Tongue (tissue), 2 donors: Measurements from ENCODE around the gene MPZL3. TPM values are rescaled to one million over a fixed set of nuclear protein-coding genes. Genes with fewer than 3 reads are reported as not detected.

Experiments
- DNase-seq: peaks from one replicate; pipeline ENCODE4 v3.0.0-alpha.2; 2015
- total RNA-seq: library from RNA; depleted of rRNA; stranded (reverse); fragments of >200 nt; gene quantifications from one replicate; pipeline ENCODE4 v1.2.3, GENCODE V29; 2014

Gene MPZL3
- total RNA-seq, 1 donor from 2014 or later: 3.0 TPM

GRCh38 chr11:118231461-118231860 lies 20.7 kb downstream of the MPZL3 start:
- no peak for DNase-seq

DNA sequence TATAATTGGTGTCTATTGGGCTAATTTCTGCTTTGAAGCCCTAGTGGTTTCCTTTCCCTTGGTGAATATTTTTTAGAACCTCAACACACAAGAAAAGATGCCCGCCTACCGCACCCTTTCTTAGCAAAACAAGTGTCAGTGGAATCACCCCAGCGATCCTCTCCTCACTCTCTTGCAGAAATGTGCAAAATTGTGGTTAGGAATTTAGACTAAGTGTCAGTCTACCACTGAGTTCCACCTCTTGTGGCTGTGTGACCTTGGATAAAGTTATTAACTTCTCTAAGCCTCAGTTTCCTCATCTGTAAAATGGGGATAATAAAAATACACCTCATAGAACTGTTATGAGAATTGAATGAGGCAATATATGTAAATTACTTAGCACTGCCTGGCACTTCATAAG lies 22.1 kb downstream of the MPZL3 start:
- no peak for DNase-seq

DNA sequence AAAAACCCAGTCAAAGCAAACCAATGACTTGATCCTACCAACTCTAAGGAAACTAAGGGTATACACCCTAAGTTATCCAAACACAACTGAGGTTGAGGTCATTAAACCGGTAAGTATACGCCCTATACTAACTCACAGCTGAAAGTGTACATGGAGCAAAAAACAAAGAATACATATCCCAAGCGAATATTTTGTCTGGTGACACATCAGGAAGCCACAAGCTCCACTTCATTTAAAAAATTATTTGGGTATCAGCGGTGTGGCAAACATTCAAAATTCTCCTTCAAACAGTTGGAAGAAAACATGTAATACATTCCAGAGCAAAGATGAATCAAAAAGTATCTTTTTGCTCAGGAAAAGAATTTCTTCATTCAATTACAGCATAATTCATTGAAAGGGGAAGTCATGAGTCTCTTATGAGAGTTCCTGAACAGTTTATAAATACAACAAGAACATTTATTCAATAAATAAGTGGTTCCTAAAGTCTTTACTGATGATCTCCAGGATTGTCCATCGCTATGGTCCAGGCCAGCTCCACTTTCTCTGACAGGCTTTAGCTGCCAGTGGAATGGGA lies 22.8 kb downstream of the MPZL3 start:
- no peak for DNase-seq

DNA sequence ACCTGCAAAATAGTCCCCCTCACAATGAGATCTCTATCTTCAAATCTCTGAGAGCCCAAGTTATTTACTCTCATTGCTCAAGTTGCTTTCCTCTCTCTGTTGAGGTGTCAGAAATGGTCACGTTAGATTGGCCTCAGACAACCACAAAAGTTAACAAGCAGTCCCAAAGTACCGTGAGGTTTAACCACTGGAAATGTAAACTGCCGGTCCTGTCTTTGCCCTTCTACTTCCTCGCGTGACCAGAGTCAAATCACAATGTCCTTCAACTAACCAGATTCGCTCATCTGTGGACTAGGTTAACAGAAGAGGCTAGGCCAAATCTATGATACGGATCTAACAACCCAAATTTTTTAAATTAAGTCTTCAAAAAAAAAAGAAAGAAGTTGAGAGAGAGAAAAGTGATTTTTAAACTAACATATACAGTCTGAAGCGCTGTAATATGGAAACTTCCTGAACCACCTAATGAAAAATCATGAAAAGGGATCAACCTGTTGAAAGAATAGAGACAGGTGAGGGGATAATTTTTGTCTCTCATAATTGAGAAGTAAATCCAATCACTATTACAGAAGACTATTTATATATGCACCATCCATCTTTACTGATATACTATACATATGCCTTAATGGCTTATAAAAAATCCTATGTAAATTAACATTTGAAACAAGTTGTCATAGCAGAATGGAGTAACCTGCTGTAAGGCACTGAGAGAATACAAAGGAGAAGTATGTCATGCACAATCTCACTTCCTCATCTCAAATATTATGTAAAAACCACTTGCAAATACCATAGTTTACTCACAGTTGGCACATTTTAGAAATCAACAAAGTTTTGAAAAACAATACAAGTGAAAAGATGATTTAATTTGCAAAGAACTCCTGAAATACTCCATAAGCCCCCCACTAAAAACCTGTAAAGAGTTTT lies 24.0 kb downstream of the MPZL3 start:
- no peak for DNase-seq

DNA sequence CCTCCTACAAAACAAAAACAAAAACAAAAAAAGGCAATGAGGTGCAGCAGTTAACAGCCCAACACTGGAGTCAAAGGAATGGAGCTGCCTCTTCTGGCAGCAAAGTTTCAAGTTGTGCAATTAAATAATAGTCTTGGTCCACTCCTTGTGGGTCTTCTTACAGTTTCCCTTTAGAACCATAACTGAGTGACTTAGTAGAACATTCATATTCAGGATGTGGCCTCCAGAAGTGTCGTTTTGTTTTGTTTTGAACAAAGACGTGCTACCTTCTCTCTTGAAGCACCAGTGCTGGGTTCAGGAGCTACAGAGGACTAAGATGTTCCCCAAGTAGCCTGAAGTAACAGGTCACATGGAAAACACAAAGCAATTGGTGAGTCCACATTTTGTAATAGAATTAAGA lies 25.4 kb downstream of the MPZL3 start:
- DNase-seq: no peak

DNA sequence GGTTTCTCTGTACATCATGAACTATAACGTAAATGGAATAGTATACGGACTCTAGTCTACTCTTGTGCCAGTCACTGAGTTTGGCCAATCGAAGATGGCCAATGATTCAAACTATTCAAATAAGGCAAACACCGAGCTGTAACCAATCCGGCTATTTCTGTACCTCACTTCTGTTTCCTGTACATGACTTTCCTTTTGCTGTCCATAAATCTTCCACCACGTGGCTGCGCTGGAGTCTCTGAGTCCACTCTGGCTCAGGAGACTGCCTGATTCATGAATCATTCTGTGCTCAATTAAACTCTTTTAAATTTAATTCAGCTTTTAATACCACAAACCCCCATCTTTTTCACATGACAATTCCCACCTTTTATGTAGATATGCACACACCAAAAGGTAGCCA lies 25.9 kb downstream of the MPZL3 start:
- no peak for DNase-seq

DNA sequence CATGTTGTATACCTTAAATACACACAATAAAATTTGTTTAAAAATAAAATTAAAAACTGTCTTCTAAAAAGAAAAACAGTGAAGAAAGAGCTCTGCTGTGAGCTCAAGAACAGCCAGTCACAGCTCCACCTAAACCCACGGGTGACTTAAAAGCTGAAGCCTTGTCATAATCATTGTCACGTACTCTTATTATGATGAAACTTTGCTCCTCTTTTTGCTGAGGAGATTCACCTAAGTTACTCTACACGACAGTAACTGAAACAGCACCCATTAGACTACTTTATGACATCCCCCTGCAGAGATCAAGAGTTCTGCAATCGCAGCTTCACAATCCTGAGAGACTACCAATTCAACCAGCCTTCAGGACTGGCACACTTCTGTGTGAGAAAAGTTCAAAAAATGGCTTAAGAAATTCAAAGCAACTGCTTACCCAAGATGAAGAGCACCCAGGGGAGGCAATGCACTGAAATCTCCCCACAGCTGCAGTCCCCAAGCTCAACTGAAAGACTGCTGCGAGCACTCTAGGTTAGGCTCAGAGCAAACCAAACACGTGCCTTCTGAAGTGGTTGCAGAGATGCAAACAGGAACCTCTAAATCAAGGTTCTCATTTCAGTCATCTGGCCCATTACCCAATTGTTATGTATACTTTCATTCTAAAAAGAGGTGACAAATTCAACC lies 27.5 kb downstream of the MPZL3 start, which contains the start of gene JAML:
TSS of gene JAML (minus strand) at position 501 of the 678 bp plus-strand sequence. CDS start 10,145 bp downstream, outside the sequence.
- no peak for DNase-seq

DNA sequence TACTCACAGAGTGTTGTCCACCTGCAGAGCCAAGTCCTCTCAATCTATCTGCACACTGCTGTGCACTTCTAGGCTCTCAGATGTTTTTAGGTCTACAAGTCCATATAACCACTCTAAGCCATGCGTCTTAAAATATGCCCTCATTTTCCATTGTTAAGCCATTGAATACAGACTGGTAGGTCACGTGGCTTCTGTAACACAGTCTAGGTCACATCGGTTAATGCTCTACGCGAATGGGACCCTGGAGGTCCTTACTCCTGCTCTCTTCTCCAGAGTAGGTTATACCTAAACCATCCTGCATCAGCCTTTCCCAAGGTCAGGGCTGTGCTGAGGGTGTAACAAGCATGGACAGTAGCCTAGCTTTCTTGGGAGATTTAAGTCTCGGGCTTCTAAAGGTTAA lies 28.2 kb downstream of the MPZL3 start:
- no peak for DNase-seq

DNA sequence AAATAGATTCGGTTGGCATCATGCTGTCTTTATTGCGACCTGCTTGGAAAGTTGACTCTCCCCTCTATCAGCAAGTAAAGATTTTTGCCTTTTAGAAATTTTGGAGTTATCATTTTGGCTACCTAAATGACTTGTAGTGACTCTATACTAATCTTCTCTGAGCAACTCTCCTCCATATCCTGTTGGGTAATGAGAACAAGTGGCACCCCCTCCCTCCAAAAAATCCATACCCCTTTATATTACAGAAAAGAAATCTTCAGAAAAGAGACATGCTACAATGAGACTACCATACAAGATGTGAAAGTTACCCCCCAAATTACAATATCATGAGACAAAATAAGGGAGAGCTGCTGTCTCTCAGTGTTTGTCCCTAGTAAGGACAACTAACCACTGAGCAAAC lies 28.6 kb downstream of the MPZL3 start:
- no peak for DNase-seq

DNA sequence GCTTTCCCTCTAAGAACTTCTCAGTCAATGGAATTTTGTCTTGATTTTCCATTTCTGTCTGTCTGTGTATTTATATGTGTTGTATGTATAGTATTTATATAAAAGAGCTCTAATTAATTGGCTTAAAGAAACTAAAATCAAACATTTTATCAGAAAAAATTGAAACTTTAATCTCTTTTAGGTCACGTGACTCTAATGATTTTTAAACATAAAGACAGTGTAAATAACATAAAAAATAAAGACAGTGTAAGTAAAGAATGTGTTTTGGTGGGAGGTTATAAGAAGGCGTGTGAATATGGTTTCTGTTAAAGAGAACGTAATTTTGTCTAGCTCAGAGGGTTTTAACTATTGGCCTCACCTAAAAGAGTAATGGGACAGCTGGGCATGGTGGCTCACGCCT lies 29.7 kb downstream of the MPZL3 start:
- no peak for DNase-seq

- DNase-seq: no peak
These were observed 30.7 kb downstream of the MPZL3 start for GRCh38 chr11:118221419-118221818.

- no peak for DNase-seq
These were observed 32.4 kb downstream of the MPZL3 start for GRCh38 chr11:118219732-118220131.

GRCh38 chr11:118219244-118219643 lies 32.9 kb downstream of the MPZL3 start:
- DNase-seq: no peak

DNA sequence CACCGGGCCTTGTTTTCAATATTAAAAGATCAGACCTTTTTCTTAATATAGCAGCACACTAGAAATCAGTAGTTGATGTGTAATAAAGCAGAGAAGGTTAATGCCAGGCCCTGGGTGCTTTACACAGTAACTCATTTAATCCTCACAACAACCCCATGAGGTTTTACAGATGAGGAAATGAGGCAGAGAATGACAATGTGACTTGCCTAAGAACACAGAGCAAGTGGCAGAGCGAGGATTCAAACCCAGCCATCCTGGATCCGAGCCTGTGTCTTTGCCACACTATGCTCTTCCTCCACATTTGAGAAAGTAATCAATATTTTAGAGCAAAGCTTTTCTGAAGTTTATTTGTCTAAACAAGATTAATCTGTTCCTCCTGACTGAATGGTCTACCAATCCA lies 34.6 kb downstream of the MPZL3 start:
- DNase-seq: no peak

DNA sequence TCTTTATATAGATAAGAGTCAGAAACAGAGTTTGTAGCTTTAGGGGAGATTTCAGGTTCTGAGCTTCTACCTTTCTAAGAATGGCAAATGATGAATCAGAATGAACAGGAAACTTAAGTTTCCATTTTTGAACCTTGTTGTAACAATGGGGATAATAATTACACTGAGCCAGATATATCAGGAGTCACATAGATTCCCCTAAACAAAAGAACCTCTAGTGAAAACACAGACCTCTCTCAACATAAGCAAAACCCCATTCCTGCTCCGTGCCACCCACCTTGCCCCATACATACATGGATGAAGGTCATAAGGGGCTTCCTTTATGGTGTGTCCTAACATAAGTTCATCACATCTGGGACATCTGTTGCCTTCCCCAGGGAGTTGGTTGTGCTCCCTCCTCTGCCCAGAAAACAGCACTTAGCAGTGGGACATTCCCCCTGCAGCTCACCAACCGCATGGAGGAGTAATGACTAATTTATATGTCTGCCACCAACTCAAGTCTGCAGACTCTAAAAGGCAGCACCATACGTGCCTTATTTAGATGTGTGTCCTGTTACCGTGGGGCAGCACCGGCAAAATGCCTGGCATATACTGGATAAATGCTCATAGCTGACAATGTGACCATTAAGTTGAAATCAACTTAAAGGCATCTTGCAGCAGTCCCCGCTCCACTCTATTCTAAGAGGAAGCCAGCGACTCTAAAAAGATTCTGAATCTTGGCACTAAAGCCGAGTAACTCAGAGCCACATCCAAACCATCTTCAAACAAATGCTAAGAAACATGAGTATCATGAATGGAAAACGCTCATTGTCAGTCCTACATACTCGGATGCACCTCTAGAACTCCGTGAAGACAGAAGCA lies 35.3 kb downstream of the MPZL3 start:
- no peak for DNase-seq

DNA sequence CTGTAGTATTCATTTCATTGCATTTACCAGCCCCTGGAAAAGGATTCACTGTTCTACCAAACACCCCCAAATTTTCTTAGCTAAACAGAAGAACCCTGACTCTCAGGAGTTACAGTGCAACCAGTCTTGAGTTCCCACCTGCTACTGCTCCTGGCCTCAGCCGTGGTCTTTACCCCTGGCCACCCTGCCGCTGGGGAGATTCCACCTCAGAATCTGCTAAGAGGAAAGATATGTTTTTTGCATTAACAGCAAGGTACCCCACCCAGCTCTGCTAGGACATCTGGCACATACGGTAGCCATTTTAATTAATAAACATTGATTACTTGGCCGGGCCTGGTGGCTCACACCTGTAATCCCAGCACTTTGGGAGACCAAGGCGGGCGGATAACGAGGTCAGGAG lies 36.4 kb downstream of the MPZL3 start:
- no peak for DNase-seq

DNA sequence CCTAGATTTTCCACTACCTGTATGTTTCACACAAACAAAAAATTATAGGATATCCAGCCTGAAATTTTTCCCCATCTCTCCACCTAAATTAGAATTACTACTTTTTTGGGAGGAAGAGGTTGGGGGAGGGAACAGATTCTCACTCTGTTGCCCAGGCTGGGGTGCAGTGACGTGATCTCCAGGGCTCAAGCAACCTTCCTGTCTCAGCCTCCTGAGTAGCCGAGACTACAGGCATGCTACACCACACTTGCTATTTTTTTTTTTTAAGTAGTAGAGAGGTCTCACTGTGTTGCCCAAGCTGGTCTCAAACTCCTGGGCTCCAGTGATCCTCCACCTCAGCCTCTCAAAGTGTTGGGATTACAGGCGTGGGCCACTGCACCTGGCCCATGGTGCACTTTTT lies 36.9 kb downstream of the MPZL3 start:
- DNase-seq: no peak

DNA sequence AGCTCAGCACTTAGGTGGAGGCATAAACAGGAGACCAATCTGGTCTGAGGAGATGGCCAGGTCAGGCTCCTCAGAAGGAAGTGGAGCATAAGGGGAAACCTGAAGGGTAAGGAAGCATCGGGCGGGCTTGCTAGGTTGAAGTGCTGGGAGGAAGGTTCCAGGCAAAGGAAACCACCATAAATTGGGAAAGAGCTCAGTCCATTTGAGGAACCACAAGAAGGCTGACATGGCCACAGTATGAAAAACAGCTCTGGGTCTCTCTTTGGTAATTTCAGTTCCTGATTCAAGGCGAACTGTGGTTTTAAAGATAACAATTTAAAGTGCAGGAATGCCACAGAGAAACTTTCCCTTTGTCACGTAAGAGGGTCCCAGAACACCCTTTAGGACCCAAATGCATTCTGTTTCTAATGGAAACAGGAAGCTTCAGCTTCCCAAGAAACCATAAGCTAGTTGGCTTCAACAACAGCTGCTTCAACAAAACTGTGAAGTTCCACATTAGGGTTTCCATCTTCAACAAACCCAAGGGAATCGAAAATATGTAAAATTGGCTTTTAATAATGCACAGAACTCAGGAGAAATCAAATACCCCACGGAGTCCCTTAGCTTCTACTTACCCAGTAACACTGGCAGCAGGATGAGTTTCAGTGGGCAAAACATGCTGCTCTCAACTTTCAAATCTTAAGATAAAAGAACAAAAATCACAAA lies 37.8 kb downstream of the MPZL3 start:
- DNase-seq: no peak

GRCh38 chr11:118213781-118214180 lies 38.4 kb downstream of the MPZL3 start:
- DNase-seq: no peak

DNA sequence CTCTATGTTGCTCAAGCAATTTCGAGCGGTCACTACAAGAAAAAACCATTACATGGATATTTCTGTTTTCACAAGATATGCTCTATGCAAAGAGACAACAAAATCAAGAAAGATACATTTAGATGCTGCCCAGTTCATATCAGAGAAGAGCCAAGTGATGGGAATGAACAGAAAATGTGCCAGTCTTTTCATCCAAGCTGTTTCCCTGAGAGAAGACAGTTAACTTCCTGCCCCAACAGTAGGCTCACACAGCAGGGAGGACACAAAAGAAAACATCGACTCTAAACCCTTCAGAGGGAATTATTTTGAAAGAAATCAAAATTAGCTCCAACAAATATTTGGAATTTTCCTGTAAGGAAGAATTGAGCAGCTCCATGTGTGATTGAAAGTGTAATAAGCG lies 39.0 kb downstream of the MPZL3 start:
- no peak for DNase-seq

- DNase-seq: no peak
These were observed 39.4 kb downstream of the MPZL3 start for GRCh38 chr11:118212781-118213191.
